HuH-7.5 (cell line): Measurements from ENCODE around the gene RIPK3.
"Not testable (repeated sequence)": the region's sequence is repeated elsewhere in the genome, so short reads cannot be mapped to it uniquely, and the experiment has no call there.

Experiments used
- DNase-seq: peaks from one replicate; pipeline ENCODE4 v3.0.0; 2011; ENCODE audit warnings: low spot score

RIPK3 gene

DNA sequence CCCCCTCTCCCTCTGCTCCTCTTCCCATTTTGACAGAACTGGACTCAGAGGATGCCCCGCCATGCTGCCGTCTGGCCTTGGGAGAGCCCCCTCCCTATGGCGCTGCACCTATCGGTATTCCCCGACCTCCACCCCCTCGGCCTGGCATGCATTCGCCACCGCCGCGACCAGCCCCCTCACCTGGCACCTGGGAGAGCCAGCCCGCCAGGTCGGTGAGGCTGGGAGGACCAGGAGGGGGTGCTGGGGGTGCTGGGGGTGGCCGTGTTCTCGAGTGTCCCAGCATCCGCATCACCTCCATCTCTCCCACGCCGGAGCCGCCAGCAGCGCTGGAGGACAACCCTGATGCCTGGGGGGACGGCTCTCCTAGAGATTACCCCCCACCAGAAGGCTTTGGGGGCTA is 29.7 kb upstream of the RIPK3 start:
- DNase-seq: no peak

DNA sequence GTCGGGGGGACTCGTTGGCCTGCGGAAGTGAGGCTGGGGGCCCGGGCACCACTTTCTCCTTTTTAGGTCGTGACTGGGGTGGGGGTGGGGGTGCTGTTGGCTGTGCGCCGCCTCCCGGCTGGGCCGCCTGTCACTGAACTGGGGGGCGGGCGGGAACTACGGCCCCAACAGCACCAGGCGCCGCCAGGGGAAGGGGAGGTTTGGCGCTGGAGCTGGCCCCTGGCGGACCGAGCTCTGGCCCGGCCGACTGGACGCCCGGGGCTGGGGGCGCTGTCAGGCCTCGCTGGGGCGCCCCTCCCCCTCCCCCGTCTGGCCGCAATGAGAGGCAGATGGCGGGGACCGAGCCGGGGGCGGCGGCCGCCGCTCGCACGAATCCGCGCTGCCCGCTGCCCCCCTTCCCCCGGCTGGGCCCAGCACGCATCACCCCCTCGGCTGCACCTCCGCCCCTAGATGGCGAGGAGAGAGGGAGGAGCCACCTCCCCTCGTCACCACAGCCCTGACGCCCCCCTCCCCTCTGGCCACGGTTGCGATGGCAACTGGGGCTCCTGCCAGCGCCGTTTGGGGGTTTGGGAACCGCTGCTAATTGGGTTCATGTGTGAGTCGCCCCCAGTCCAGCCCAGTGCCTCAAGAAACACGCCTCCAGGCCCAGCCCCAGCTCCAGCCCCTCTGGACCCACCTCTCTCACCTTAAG is 28.9 kb upstream of the RIPK3 start:
- DNase-seq: no peak

DNA sequence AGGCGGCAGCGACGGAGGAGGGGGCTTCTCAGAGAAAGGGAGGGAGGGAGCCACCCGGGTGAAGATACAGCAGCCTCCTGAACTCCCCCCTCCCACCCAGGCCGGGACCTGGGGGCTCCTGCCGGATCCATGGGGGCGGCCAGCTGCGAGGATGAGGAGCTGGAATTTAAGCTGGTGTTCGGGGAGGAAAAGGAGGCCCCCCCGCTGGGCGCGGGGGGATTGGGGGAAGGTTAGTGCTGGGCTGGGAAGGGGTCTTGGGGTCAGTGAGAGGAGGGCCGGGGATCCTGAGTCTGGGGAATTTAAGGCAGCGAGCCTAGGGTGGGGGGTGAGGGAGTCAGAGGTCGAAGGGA is 28.4 kb upstream of the RIPK3 start:
- DNase-seq: no peak

DNA sequence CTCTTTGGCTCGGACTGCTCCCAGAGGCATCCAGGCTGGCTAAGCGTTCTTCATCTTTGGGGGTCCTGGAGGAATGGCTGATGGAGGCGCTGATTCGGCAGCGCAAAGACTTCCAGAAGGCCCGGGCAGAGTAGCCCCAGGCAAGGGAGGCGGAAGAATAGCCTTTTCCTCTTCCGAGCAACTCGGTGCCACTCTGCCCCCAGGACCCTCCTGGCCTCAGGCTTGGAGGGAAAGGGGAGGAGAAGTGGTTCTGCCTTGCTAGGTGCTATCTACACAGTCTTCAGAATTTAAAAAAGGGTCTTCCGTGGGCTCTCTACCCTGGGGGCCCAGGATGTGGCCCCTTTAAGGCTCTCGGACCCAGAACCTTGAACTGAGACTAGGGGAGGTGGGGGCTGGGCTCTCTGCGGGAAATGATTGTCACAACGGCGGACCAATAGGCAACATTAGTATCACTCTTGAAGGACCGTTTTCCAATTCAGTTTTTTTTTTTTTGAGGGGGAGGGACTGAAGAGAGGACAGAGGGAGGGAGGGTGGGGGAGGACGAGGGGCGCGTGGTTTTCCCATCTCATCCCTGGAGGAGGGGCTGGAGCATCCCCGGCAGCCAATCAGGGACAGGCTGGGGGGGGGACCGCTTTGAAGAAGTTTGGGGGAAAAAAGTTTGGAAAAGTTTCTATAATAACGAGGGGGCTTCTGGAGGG is 27.9 kb upstream of the RIPK3 start, which contains the start of gene NFATC4:
Gene NFATC4, plus strand, starts transcription at position 671 of the 698 bp plus-strand sequence. CDS start 157 bp downstream, outside the sequence.
- DNase-seq: no peak

DNA sequence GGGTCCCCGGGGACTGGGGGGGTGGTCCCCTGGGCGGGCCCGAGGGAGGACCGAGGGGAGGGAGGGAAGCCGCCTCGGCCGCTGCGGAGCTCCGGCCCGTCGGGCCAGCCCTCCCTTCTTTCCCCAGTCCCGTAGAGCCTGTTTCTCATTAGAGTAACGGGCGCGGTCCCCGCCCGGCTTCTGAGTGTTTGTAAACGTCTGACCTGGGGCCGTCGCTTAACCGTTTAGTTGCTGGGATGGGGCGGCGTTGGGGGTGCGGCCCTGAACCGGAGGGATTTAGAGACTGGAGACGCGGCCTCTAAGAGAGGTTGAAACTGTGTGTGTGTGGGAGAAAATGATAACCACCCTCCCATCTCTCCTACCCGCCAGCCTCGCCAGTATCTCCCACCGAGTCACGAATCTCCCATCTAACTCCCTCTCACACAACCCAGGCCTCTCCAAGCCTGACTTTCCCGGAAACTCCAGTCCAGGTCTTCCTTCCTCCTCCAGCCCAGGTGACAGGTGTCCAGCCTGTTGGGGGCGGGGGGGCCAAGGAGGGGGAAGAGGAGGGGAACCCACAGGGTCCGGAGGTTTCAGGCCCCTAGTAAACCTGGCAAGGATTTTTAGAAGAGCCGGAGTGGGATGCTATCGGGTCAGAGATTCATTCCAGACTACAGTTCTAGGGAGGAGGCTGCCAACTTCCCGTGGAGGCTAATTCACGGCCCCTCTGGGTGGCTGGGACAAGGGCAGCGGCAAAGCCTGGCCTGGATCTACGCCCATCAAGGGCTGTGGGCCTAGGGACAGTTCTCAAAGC is 27.1 kb upstream of the RIPK3 start:
- peak; percentile 85 for DNase-seq

DNA sequence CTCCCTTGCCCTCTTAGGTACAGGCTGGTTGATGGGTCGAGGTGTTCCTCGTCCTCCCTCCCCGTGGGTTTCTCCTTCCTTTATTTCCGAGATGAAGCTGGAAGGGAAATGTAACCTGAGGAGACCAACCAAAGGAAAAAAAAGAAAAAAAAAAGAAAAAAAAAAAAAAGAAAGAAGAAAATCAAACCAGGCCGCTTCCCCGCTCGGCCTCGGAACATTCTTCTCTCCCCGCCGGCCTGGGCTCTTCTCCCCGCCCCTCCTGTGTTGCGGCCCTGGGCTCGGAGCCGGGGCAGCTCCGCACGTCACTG is 26.6 kb upstream of the RIPK3 start:
- DNase-seq: no peak

DNA sequence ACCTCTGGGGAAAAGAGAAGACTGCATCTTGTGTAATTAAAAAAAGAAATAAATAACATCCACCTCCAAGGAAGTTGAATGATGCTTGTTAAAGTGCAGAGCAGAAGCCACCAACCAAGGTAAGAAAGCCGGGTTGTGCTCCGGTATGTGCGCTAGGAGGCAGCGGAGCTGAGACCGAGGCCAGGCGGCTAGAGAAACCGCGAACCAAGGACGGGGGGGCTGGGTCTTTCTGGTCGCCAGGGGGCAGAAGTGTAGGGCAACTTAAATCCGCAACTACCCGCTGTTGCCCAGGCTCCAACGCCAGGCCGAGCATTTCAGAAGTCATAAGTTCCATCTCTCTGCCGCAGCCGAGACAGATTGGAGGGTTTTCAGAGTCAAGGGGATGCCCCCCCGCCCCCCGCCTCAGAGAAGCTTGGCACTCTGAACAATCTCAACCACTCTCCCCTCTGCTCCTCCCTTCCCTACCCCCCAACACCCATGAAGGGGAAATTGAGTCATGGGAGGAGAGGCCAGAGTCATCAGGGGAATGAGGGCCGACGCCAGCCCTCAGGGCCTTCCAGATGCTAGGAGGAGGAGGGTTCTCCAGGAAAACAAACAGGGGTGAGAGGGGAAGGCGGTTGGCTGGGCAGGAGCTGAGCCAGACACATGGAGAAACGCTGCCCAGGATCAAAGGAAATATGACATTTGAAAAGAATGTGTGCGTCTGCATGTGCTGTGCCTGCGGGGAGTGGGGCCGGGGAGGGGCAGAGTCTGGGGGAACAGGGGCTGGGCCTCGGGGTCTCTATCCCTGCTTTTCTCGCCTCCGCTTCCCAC is 26.0 kb upstream of the RIPK3 start:
- DNase-seq: peak; percentile 76

DNA sequence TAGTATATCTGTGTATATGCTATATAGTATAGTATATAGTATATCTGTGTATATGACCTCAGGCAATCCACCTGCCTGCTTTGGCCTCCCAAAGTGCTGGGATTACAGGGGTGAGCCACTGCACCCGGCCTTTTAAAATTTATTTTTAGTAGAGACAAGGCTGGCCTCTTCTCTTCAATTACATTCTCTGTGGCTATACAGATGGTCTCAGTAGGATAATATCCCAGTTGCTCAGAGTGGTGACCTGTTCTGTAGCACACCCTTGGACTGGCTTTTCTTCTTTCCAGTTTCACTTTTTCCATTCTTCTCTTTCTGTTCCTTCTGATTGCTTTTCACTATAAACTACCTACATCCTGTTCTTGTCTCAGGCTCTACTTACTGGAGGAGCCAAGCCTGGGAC is 25.1 kb upstream of the RIPK3 start:
- DNase-seq: no peak

DNA sequence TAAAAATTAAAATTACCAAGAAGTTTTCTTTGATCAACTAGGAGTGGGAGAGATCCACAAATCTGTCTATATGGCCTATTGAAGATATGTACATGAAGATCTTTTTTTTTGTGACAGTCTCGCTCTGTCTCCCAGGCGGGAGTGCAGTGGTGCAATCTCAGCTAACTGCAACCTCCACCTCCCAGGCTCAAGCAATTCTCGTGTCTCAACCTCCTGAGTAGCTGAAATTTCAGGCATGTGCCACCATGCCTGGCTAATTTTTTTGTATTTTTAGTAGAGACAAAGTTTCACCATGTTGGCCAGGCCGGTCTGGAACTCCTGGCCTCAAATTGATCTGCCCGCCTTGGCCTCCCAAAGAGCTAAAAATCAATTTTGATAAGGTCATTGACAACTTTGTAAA is 23.6 kb upstream of the RIPK3 start:
- DNase-seq: no peak

DNA sequence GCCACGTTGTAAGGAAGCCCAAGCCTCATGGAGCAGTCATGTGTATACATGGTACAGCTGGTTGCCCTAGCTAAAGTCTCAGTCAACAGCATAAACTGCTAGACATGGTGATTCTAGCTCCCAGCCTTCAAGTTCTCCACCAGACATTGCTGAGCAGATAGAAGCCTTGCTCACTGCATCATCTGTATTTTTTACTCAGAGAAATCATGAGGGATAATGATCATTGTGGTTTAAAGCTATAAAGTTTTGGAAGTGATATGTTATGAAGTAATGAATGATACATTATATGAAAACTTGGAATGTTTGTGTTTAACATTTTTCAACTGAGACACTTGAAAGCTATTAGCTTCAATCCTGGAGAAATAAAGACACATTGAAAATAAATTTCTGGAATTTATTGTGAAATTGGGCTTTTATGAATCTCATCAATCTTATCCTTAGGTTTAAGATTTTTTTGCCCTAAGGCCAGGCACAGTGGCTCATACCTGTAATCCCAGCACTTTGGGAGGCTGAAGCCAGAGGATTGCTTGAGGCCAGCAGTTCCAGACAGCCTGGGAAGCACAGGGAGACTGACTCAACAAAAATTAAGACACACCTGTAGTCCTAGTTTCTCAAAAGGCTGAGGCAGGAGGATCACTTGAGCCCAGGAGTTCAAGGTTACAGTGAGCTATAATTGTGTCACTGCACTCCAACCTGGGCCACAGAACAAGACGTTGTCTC is 22.6 kb upstream of the RIPK3 start:
- DNase-seq: no peak

DNA sequence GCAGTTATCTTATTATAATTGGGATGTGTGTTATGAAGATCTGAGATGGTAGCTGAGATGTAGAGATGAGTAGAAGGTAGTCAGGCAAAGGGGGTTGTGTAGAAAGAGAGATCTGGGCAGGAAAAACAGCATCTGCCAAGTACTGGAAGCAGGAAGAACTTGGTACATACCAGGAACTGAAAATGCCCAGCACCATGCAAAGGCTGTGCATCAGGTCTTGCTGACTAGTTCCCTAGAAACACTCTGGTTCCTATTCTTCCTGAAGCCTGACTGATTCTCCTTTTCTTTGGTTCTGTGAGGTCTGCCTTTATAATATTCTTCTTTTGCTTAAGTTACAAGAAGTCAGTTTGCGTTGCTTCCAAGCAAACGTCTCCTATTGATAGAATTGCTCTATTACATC is 21.5 kb upstream of the RIPK3 start:
- DNase-seq: no peak

DNA sequence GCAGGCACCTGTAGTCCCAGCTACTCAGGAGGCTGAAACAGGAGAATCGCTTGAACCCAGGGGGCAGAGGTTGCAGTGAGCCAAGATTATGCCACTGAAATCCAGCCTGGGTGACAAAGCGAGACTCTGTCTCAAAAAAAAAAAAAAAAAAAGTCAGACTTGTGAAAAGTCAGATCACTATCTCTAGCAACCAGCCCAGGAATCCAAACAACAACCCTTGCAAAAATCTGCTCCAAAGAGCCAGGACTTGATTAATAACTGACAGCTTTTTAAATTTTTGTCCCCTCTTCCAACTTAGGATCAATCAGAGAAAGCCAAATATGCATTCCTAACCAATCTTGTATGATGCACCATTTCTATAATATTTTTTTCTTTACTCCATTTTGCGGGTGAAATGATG is 20.5 kb upstream of the RIPK3 start:
- DNase-seq: no peak

DNA sequence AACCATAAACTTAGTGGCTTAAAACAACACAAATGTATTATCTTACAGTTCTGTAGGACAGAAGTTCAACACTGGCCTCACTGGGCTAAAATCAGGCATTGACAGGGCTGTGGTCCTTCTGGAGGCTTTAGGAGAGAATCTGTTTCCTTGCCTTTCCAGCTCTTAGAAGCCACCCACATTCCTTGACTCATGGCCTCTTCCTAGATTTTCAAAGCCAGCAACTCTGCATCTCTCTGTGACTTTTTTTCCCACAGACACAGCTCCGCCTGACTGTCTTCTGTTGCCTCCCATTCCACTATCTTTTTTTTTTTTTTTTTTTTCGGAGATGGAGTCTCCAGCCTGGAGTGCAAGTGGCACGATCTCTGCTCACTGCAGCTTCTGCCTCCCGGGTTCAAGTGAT is 16.4 kb upstream of the RIPK3 start:
- DNase-seq: no peak

DNA sequence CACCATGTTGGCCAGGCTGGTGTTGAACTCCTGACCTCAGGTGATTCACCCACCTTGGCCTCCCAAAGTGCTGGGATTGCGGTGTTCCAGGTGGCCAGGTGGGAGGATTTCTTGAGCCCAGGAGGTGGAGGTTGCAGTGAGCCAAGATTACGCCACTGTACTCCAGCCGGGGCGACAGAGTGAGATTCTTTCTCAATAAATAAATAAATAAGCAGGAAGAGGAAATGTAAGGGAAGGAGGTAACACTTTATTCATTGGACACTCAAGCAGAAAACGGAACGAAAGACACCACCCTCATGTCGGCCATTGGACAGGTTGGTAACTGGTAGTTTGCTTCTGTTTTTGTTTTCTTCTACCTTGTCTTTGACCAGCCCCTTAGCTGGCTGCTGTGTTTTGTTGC is 15.2 kb upstream of the RIPK3 start:
- DNase-seq: no peak

DNA sequence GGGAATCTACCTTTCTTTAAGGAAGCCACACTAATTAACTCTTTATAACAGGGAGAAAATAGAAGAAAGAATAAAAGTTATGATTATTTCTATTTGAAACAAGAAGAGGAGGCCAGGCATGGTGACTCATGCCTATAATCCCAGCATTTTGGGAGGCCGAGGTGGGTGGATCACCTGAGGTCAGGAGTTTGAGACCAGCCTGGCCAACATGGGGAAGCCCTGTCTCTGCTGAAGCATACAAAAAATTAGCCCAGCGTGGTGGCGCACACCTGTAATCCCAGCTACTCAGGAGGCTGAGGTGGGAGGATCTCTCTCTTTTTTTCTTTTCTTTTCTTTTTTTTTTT is 14.7 kb upstream of the RIPK3 start:
- DNase-seq: not testable (repeated sequence)

DNA sequence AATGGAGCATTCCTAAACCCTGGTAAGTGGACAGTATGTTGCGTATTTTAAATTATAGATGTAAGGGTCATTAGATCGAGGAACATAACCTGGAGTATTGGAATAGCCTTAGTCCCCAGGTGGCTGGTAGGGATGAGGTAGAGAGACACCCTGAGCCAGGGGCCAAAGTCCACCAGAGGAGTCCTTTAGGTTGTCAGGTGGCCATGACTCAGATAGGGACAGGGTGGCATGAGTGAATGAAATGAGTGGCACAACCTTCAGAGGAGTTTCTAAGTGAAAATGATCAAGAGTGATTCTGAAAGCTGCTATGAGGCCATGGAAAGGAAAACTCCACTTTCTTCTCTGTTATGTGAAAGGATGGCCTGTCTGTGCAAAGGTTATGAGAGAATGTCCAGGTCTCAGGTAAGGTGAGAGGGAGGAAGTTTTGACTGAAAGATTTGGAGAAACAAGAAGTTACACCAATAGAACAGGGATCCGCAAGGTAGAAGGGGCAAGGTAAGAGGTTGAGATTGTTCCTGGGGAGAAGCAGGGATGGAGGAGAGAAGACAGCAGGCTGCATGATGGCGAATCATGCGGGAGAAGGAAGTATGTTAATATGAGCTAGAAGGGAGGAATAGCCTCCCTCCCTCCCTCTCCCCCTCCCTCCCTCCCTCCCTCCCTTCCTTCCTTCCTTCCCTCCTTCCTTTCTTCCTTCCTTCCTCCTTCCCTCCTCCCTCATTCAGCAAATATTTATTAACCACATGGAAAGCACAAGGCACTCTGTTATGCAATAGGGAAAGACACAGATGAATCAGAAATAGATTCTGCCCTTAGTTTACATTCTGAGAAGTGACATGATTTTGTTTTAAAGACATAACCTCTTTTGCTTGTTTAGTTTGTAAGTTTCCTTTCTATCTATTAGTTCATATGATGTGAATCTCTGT is 14.0 kb upstream of the RIPK3 start:
- DNase-seq: no peak

DNA sequence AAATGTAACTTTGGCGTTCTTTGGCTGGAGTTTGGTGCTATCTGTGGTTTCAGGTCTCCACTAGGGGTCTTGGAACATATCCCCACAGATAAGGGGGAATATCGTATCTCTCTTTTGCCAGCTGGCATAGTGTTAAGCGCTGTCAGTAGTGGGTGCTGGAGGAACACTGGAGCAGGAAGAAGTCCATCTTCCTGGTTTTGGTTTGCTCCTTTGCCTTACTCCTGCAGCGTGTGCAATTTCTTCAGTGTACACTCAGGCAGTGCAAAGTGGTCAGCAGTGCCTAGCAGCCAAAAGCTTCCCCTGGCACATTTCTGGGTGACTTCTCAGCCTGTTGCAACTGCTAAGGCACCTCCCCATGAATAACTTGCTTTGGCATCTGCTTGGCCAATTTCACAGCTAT is 11.7 kb upstream of the RIPK3 start:
- DNase-seq: no peak

DNA sequence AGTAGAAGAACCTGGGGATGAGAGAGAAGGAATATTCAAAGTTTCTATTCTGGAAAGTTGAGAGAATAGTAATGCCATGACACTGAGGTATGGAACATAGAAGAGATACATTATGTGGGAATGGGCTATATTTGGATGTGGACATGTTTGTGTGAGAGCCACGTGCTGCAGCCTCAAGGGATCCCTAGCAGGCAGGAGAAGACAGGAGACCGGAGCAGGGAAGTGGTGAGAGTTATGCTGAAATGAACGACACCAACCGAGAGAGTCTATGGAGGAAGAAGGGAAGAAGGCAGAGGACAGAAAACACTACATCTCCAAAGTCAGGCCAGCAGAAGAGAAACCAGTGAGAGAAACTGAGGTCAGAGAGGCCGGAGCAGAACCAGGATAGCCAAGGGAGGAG is 10.0 kb upstream of the RIPK3 start:
- no peak for DNase-seq

DNA sequence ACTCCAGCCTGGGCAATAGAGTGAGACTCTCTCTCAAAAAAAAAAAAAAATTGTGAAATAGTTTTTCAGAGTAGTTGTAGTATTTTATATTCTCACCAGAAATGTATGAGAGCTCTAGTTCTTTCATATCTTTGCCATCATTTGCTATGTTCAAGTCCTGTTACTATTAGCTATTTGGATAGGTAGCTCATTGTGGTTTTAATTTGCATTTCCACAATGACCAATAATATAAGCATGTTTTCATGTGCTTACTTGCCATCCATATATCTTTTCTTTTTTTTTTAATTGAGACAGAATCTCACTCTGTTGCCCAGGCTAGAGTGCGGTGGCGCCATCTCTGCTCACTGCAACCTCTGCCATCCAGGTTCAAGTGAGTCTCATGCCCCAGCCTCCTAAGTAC is 8.4 kb upstream of the RIPK3 start:
- DNase-seq: no peak

DNA sequence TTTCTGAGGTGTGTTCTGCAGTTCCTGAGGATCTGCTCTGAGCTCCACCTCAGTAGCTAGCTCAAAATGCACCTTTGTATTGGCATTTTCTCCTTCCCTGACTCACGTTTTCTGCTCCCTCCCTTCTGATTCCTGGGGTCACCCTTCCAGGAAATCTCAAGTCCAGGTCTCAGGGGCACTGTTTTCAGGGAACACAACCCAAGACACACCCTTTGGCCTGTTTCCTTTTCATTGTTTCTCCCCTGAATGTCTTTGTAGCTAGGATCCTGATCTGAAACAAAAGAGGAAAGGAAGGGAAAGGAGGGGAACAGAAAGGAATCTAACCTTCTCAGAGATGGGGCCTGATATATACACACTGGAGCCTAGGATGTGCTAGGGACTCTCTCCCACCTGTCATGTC is 7.3 kb upstream of the RIPK3 start:
- no peak for DNase-seq
